HepG2 (cell line): ENCODE data around the gene GABRR2. TPM values are rescaled to one million over a fixed set of nuclear protein-coding genes. Genes with fewer than 3 reads are reported as not detected.

Experiments
- ATAC-seq: fragments of 200-7000 bp; cut with Tn5 transposase; 3 replicates; pipeline ENCODE4 v1.9.1; 2020; ENCODE audit warnings: mild to moderate bottlenecking, moderate library complexity
- BruUV-seq: library from RNA; stranded (reverse); fragments of 400-500 nt; replicated peaks from 2 replicates; lab custom pipeline; 2021; lab: Mats Ljungman, UMichigan
- CTCF ChIA-PET: fragments of 300-600 bp; formaldehyde crosslinking; extraction: SDS; loops from one replicate; lab custom pipeline; 2021; ENCODE audit warnings: low total read pairs, inconsistent platforms, low intra/inter-chr PET ratio; lab: Yijun Ruan, JAX
- POLR2A ChIA-PET: fragments of 350-600 bp; sonication (Branson Sonifier 250); formaldehyde crosslinking; loops from one replicate; lab custom pipeline; 2020; ENCODE audit warnings: antibody characterized with exemption, inconsistent platforms; lab: Yijun Ruan, JAX
- DNase-seq: peaks from one replicate; pipeline ENCODE4 v3.0.0-alpha.2; 2015; ENCODE audit warnings: low spot score
- FAIRE-seq: peaks from 3 replicates; lab custom pipeline; 2011; peaks lifted over from hg19 to GRCh38; lab: Jason Lieb, UNC
- H2AFZ ChIP-seq: one replicate; pipeline ENCODE4 v1.6.1; 2011; ENCODE audit warnings: low read length, inconsistent platforms
- H3K27ac ChIP-seq: fragments of 300-600 bp; 3 replicates; pipeline ENCODE4 v1.8.0; 2011; ENCODE audit warnings: mixed run types, mild to moderate bottlenecking, mixed read lengths, low read length, inconsistent platforms; ENCODE audit not compliant: insufficient read depth; ENCODE audit errors: extremely low read length
- H3K27me3 ChIP-seq, 2 experiments: fragments of 200-600 bp in 1 of 2; 2 replicates in 1 of 2; 3 replicates in 1 of 2; pipeline versions ENCODE4 v1.6.0 to v1.8.0; 2011; ENCODE audit warnings: low read length in 2 of 2, mild to moderate bottlenecking in 2 of 2, moderate library complexity in 2 of 2, inconsistent platforms in 1 of 2; ENCODE audit not compliant: insufficient read depth in 2 of 2, control insufficient read depth in 1 of 2
- H3K36me3 ChIP-seq, 2 experiments: fragments of 200-600 bp in 1 of 2; replicated peaks in 1 of 2; 2 replicates in 1 of 2; 3 replicates in 1 of 2; pipeline versions ENCODE4 v1.5.1 to v1.8.0; 2011; ENCODE audit warnings: low read length in 2 of 2, inconsistent platforms in 1 of 2; ENCODE audit not compliant: insufficient read depth in 2 of 2, control insufficient read depth in 1 of 2
- H3K4me1 ChIP-seq: 2 replicates; pipeline ENCODE4 v1.5.1; 2012; ENCODE audit warnings: low read length, inconsistent platforms; ENCODE audit not compliant: insufficient read depth
- H3K4me2 ChIP-seq: 2 replicates; pipeline ENCODE4 v1.6.0; 2011; ENCODE audit warnings: low read depth, low read length, inconsistent platforms
- H3K4me3 ChIP-seq, 3 experiments: fragments of 200-600 bp in 1 of 3; sonication (generic), shearing (Covaris generic) in 1 of 3; replicated peaks in 1 of 3; 2 replicates each; pipeline ENCODE4 v1.5.1; 2011 to 2016; ENCODE audit warnings: low read length in 3 of 3, inconsistent platforms in 2 of 3, low read depth in 2 of 3, mild to moderate bottlenecking in 2 of 3, control low read depth in 1 of 3, mixed read lengths in 1 of 3; ENCODE audit not compliant: insufficient read depth in 1 of 3
- H3K79me2 ChIP-seq: one replicate; pipeline ENCODE4 v1.6.1; 2011; ENCODE audit warnings: low read length, inconsistent platforms; ENCODE audit not compliant: insufficient read depth
- H3K9ac ChIP-seq: 2 replicates; pipeline ENCODE4 v1.6.0; 2011; ENCODE audit warnings: mild to moderate bottlenecking, low read depth, low read length, inconsistent platforms; ENCODE audit not compliant: insufficient read depth
- H3K9me3 ChIP-seq: 2 replicates; pipeline ENCODE4 v1.5.1; 2012; ENCODE audit warnings: mild to moderate bottlenecking, low read length
- H4K20me1 ChIP-seq: 2 replicates; pipeline ENCODE4 v1.6.0; 2011; ENCODE audit warnings: inconsistent platforms, mild to moderate bottlenecking, low read length, moderate library complexity; ENCODE audit not compliant: insufficient read depth
- MATR3 ChIP-seq: sonication (generic); formaldehyde crosslinking; IDR thresholded peaks from 2 replicates; pipeline ENCODE4 v1.4.0; 2020; ENCODE audit warnings: missing genetic modification reagents
- MBD4 ChIP-seq: IDR thresholded peaks from 2 replicates; pipeline ENCODE4 v1.6.1; 2012; ENCODE audit warnings: low read length, inconsistent platforms, borderline replicate concordance
- MTA3 ChIP-seq: sonication (generic); formaldehyde crosslinking; IDR thresholded peaks from 2 replicates; pipeline ENCODE4 v1.4.0; 2020; ENCODE audit warnings: missing genetic modification reagents
- MXD4 ChIP-seq: IDR thresholded peaks from 2 replicates; pipeline ENCODE4 v1.6.1; 2016; ENCODE audit warnings: mild to moderate bottlenecking, missing biosample characterization, missing genetic modification reagents
- SRSF1 ChIP-seq: fragments of 200-400 bp; formaldehyde crosslinking; optimal IDR thresholded peaks from 2 replicates; pipeline ENCODE3; 2017; ENCODE audit warnings: mild to moderate bottlenecking, low read depth, low read length, moderate library complexity
- ZNF142 ChIP-seq: sonication (generic); formaldehyde crosslinking; IDR thresholded peaks from 2 replicates; pipeline ENCODE4 v1.4.0; 2020; ENCODE audit warnings: missing genetic modification reagents
- ZNF44 ChIP-seq: sonication (generic); formaldehyde crosslinking; IDR thresholded peaks from 2 replicates; pipeline ENCODE4 v1.5.1; 2020; ENCODE audit warnings: mild to moderate bottlenecking, missing genetic modification reagents
- ZNF503 ChIP-seq: sonication (generic); formaldehyde crosslinking; IDR thresholded peaks from 2 replicates; pipeline ENCODE4 v1.4.0; 2020; ENCODE audit warnings: missing genetic modification reagents
- WGBS: methylation state at CpG from one replicate; pipeline ENCODE4 v1.1.6; 2017; ENCODE audit warnings: low lambda C conversion rate; 5-methylcytosine and 5-hydroxymethylcytosine counted together
- in situ Hi-C: cut with HindIII; loops from 2 replicates; pipeline ENCODE4 v1.10.0; 2017; ENCODE audit warnings: low pct_unique_long_range_greater_than_20kb; ENCODE audit not compliant: extremely low pct_ligation_motif_present
- intact Hi-C: fragments of 100-400 bp; cut with micrococcal nuclease; formaldehyde crosslinking; loops from one replicate; pipeline ENCODE4 v1.10.0; 2022; ENCODE audit not compliant: unreplicated experiment
- polyA plus RNA-seq, 8 experiments: library from polyadenylated mRNA; depleted of rRNA in 3 of 8; stranded (reverse) in 7 of 8; unstranded in 1 of 8; fragments of >200 nt; fragmentation: Illumina TruSeq in 4 of 8; extraction: Trizol in 4 of 8; gene quantifications; 2 replicates each; pipeline versions ENCODE4 v1.2.1 to v1.2.3, GENCODE V29; 2011 to 2016; ENCODE audit warnings: low read depth in 4 of 8, missing spikeins in 1 of 8, mixed read lengths in 1 of 8; ENCODE audit not compliant: insufficient read depth in 1 of 8
- total RNA-seq, 5 experiments: library from RNA; depleted of rRNA; stranded (reverse); fragments of >200 nt; fragmentation: Illumina TruSeq; extraction: Trizol; gene quantifications; 2 replicates each; pipeline ENCODE4 v1.2.3, GENCODE V29; 2016; ENCODE audit warnings: low read depth in 1 of 5

The GABRR2 gene
- total and polyA plus RNA-seq, 2 of the 13 experiments (the other 11 are each of a cell fraction or from before 2014, with no cell fraction given), result 0.13 TPM; not detected in 1

GRCh38 chr6:89302936-89303335 lies 12.2 kb downstream of the GABRR2 start (continued):
- TF ChIP-seq ZNF503 (CRISPR knock-in tag), result no peak

GRCh38 chr6:89302195-89302770 lies 12.8 kb downstream of the GABRR2 start:
- peaks cover 0 to 1% of the 10 kb centered on the region in 2 experiments; a peak in 1 of 5 replicates for H3K27me3 ChIP-seq
- TF ChIP-seq MBD4, result no peak
- TF ChIP-seq MXD4 (CRISPR knock-in tag), result no peak
- no peak for TF ChIP-seq MATR3 (CRISPR knock-in tag)
- no peak for TF ChIP-seq SRSF1
- TF ChIP-seq ZNF44 (CRISPR knock-in tag), result no peak
- no peak for TF ChIP-seq MTA3 (CRISPR knock-in tag)
- no peak for TF ChIP-seq ZNF142
- TF ChIP-seq, all 625 proteins: peak for 0
- no peak for DNase-seq
- Histone ChIP-seq H3K27ac (no peak overlapping the region), H4K20me1 (no peaks in the 10 kb centered on the region), H3K36me3 (no peaks in the 10 kb centered on the region), H2AFZ (no peak overlapping the region), H3K9ac (no peak overlapping the region), H3K79me2 (no peaks in the 10 kb centered on the region), H3K9me3 (no peaks in the 10 kb centered on the region), H3K4me3 (no peak overlapping the region), H3K4me2 (no peak overlapping the region), H3K4me1 (peaks cover 17% of the 10 kb centered on the region)
- no TSS peak for BruUV-seq
- intact Hi-C loops (no loop called here), in situ Hi-C loops (no loop called here)
- ATAC-seq, result no peak; the same call in 1 of the 3 replicates
- FAIRE-seq, result no peak
- WGBS, result 44% methylated on average over 10 of the region's 22 CpGs
- POLR2A ChIA-PET, result no interaction called here
- CTCF ChIA-PET, result no interaction called here
